K562 (cell line): Measurements from ENCODE around the gene PDE8B. TPM values are rescaled to one million over a fixed set of nuclear protein-coding genes. Genes with fewer than 3 reads are reported as not detected.

Source experiments
- ATAC-seq: fragments of 200-7000 bp; cut with Tn5 transposase; 3 replicates; pipeline ENCODE4 v1.9.1; 2020; ENCODE audit warnings: moderate library complexity
- BruUV-seq: library from RNA; stranded (reverse); fragments of 400-500 nt; replicated peaks from 2 replicates; lab custom pipeline; 2021; lab: Mats Ljungman, UMichigan
- CTCF ChIA-PET: fragments of 300-600 bp; formaldehyde crosslinking; extraction: SDS; loops from one replicate; lab custom pipeline; 2021; ENCODE audit warnings: low intra/inter-chr PET ratio; lab: Yijun Ruan, JAX
- POLR2A ChIA-PET: fragments of 300-600, 350-650 bp; sonication (Branson Sonifier 250); formaldehyde crosslinking; extraction: SDS; loops from one replicate; lab custom pipeline; 2021; ENCODE audit warnings: antibody characterized with exemption, inconsistent platforms; lab: Yijun Ruan, JAX
- DNase-seq, 4 experiments: peaks; one replicate each; pipeline versions ENCODE4 v3.0.0 to v3.0.0-alpha.2; 2011 to 2018; ENCODE audit warnings: low spot score in 3 of 4, mixed read lengths in 3 of 4; ENCODE audit errors: extremely low read depth in 1 of 4
- FAIRE-seq: peaks from 2 replicates; lab custom pipeline; 2011; peaks lifted over from hg19 to GRCh38; lab: Jason Lieb, UNC
- H2AFZ ChIP-seq: 2 replicates; pipeline ENCODE4 v1.6.0; 2011; ENCODE audit warnings: low read depth, low read length, control low read depth, inconsistent platforms
- H3K27ac ChIP-seq: fragments of 200-600 bp; 3 replicates; pipeline ENCODE4 v1.8.0; 2011; ENCODE audit warnings: low read depth, mild to moderate bottlenecking, control low read depth, inconsistent platforms, low read length, moderate library complexity, mixed read lengths; ENCODE audit errors: extremely low read depth
- H3K27me3 ChIP-seq, 2 experiments: fragments of 300-600 bp in 1 of 2; 2 replicates in 1 of 2; 3 replicates in 1 of 2; pipeline versions ENCODE4 v1.6.0 to v1.8.0; 2011; ENCODE audit warnings: inconsistent platforms in 2 of 2, low read length in 2 of 2, mild to moderate bottlenecking in 1 of 2, mixed read lengths in 1 of 2, moderate library complexity in 1 of 2; ENCODE audit not compliant: control insufficient read depth in 2 of 2, insufficient read depth in 2 of 2
- H3K36me3 ChIP-seq: fragments of 300-600 bp; 3 replicates; pipeline ENCODE4 v1.8.0; 2011; ENCODE audit warnings: mild to moderate bottlenecking, low read length, inconsistent platforms; ENCODE audit not compliant: control insufficient read depth, insufficient read depth
- H3K4me1 ChIP-seq, 2 experiments: fragments of 200-600 bp in 1 of 2; replicated peaks in 1 of 2; 2 replicates in 1 of 2; 3 replicates in 1 of 2; pipeline versions ENCODE4 v1.5.1 to v1.8.0; 2011; ENCODE audit warnings: inconsistent platforms in 2 of 2, low read length in 2 of 2, mild to moderate bottlenecking in 1 of 2, mixed read lengths in 1 of 2, moderate library complexity in 1 of 2; ENCODE audit not compliant: control insufficient read depth in 2 of 2, insufficient read depth in 2 of 2
- H3K4me2 ChIP-seq: 2 replicates; pipeline ENCODE4 v1.6.1; 2011; ENCODE audit warnings: low read length, control low read depth, inconsistent platforms, mixed read lengths; ENCODE audit not compliant: insufficient read depth
- H3K4me3 ChIP-seq: fragments of 200-600 bp; sonication (generic), shearing (Covaris generic); 2 replicates; pipeline ENCODE4 v1.5.1; 2016; ENCODE audit warnings: control low read depth, inconsistent platforms
- H3K79me2 ChIP-seq: fragments of 200-600 bp; 3 replicates; pipeline ENCODE4 v1.8.0; 2011; ENCODE audit warnings: low read length, inconsistent platforms; ENCODE audit not compliant: control insufficient read depth, insufficient read depth
- H3K9ac ChIP-seq, 2 experiments: 2 replicates each; pipeline versions ENCODE4 v1.6.0 to v1.6.1; 2011; ENCODE audit warnings: low read depth in 2 of 2, low read length in 2 of 2, control low read depth in 1 of 2, inconsistent platforms in 1 of 2, mild to moderate bottlenecking in 1 of 2, mixed read lengths in 1 of 2; ENCODE audit not compliant: insufficient read depth in 1 of 2
- H3K9me1 ChIP-seq: one replicate; pipeline ENCODE4 v1.6.0; 2011; ENCODE audit warnings: inconsistent platforms, mild to moderate bottlenecking, low read length, moderate library complexity; ENCODE audit not compliant: control insufficient read depth, insufficient read depth
- H3K9me3 ChIP-seq: replicated peaks from 2 replicates; pipeline ENCODE4 v1.5.1; 2011; ENCODE audit warnings: low read depth, low read length, inconsistent platforms; ENCODE audit not compliant: control insufficient read depth, insufficient read depth
- H4K20me1 ChIP-seq: replicated peaks from 2 replicates; pipeline ENCODE4 v1.6.1; 2011; ENCODE audit warnings: low read length, inconsistent platforms, mixed read lengths; ENCODE audit not compliant: control insufficient read depth, insufficient read depth
- SMARCA5 ChIP-seq: fragments of 450-650 bp; IDR thresholded peaks from 2 replicates; pipeline ENCODE4 v1.6.1; 2016
- ZNF318 ChIP-seq, 2 experiments: fragments of 450-650 bp; IDR thresholded peaks; 2 replicates each; pipeline ENCODE4 v1.6.1; 2016; ENCODE audit warnings: mild to moderate bottlenecking in 2 of 2, borderline replicate concordance in 1 of 2, low read depth in 1 of 2, moderate library complexity in 1 of 2
- WGBS: fragments of 100-300 bp; shearing (Covaris generic); methylation state at CpG from one replicate; pipeline ENCODE4 v1.1.6; 2016; ENCODE audit warnings: low coverage, mixed read lengths; ENCODE audit not compliant: insufficient coverage; ENCODE audit errors: missing lambda C conversion rate; 5-methylcytosine and 5-hydroxymethylcytosine counted together
- in situ Hi-C: fragments of 300-500 bp; cut with MboI; formaldehyde crosslinking; loops from 4 replicates; pipeline ENCODE4 v1.15.0; 2018; ENCODE audit warnings: inconsistent platforms, mixed read lengths
- intact Hi-C: fragments of 100-400 bp; cut with micrococcal nuclease; formaldehyde crosslinking; loops from 2 replicates; pipeline ENCODE4 v1.14.2; 2022
- polyA plus RNA-seq, 8 experiments: library from polyadenylated mRNA; depleted of rRNA in 4 of 8; stranded (reverse) in 5 of 8; unstranded in 3 of 8; fragments of >200 nt; fragmentation: Nextera tagmentation in 2 of 8; fragmentation: Illumina TruSeq in 1 of 8; extraction: Ambion mirVana in 2 of 8; extraction: Trizol in 1 of 8; gene quantifications; 2 replicates each; pipeline versions ENCODE4 v1.2.1 to v1.2.3, GENCODE V29; 2011 to 2014; ENCODE audit warnings: inconsistent platforms in 1 of 8, missing spikeins in 1 of 8
- total RNA-seq, 7 experiments: library from RNA; depleted of rRNA in 6 of 7; stranded (reverse); fragments of >200 nt in 6 of 7; fragmentation: Illumina TruSeq in 2 of 7; extraction: Trizol in 2 of 7; gene quantifications; 2 replicates each; pipeline versions ENCODE4 v1.2.1 to v1.2.3, GENCODE V29; 2011 to 2021; ENCODE audit warnings: low replicate concordance in 1 of 7

Gene PDE8B
- total and polyA plus RNA-seq, 9 of the 15 experiments (the other 6 are each of a cell fraction or from before 2014, with no cell fraction given), result 0.15 to 0.28 TPM; not detected in 7

- intact Hi-C loops, result no loop called here
- ChIA-PET CTCF (no interaction called here), POLR2A (no interaction called here)
- 18% methylated on average over 8 of the region's 8 CpGs for WGBS
- H3K36me3 ChIP-seq, result no peaks in the 10 kb centered on the region
- DNase-seq, result no peak
- H2AFZ ChIP-seq, result no peak overlapping the region
- H3K9ac ChIP-seq, result no peak overlapping the region
- peaks cover 7 to 28% of the 10 kb centered on the region in 2 experiments for H3K27me3 ChIP-seq
- in situ Hi-C loops, result no loop called here
- H3K4me3 ChIP-seq, result no peak overlapping the region
- no peaks in the 10 kb centered on the region for H3K9me1 ChIP-seq
- no peak for ATAC-seq
- H4K20me1 ChIP-seq, result no peaks in the 10 kb centered on the region; the same call in 1 of the 2 replicates
- H3K4me2 ChIP-seq, result no peak overlapping the region
- no TSS peak for BruUV-seq
- no peaks in the 10 kb centered on the region for H3K9me3 ChIP-seq
- FAIRE-seq, result no peak
- H3K79me2 ChIP-seq, result no peaks in the 10 kb centered on the region
- H3K27ac ChIP-seq, result no peak overlapping the region
- H3K4me1 ChIP-seq, result no peaks in the 10 kb centered on the region
- TF ChIP-seq SMARCA5, result no peak
These were observed 209.4 kb downstream of the PDE8B start for GRCh38 chr5:77419644-77420582.

GRCh38 chr5:77420940-77421339 is 210.5 kb downstream of the PDE8B start:
- in situ Hi-C loops, result no loop called here

More at GRCh38 chr5:77420940-77421339, 210.5 kb downstream of the PDE8B start:
- H3K9ac ChIP-seq, result no peak overlapping the region
- whole genome bisulfite sequencing, result 0% methylated on average over 3 of the region's 3 CpGs
- no peaks in the 10 kb centered on the region; the same call in 2 of the 3 replicates for H3K36me3 ChIP-seq
- H3K79me2 ChIP-seq, result no peaks in the 10 kb centered on the region
- POLR2A ChIA-PET, result no interaction called here
- no peak for FAIRE-seq
- no peak overlapping the region for H2AFZ ChIP-seq
- no peaks in the 10 kb centered on the region for H3K9me3 ChIP-seq
- TF ChIP-seq ZNF318 (IDR thresholded peaks at IDR 0.05; ENCODE audit: borderline replicate concordance in 1 of 2, low read depth in 1 of 2), result no peak
- TF ChIP-seq, all 486 proteins: peak for 0
- intact Hi-C loops, result no loop called here
- no peak for DNase-seq
- no TSS peak for BruUV-seq
- Histone ChIP-seq H3K4me3 (no peak overlapping the region), H3K4me2 (no peak overlapping the region), H3K4me1 (no peaks in the 10 kb centered on the region), H3K9me1 (no peaks in the 10 kb centered on the region), H4K20me1 (no peaks in the 10 kb centered on the region; the same call in 1 of the 2 replicates), H3K27ac (no peak overlapping the region), H3K27me3 (peaks cover 7 to 28% of the 10 kb centered on the region in 2 experiments)
- no peak for ATAC-seq
- CTCF ChIA-PET, result no interaction called here
